HG03060 (cell line): ENCODE measurements around the gene PHLDA3.
"Not testable (repeated sequence)": the region's sequence is repeated elsewhere in the genome, so short reads cannot be mapped to it uniquely, and the experiment has no call there.

ENCODE experiments used
- ATAC-seq: cut with Tn5 transposase; IDR thresholded peaks from one replicate; pipeline ENCODE4 v1.9.1; 2021; ENCODE audit warnings: low read depth, moderate number of reproducible peaks; ENCODE audit not compliant: unreplicated experiment

Gene PHLDA3

DNA sequence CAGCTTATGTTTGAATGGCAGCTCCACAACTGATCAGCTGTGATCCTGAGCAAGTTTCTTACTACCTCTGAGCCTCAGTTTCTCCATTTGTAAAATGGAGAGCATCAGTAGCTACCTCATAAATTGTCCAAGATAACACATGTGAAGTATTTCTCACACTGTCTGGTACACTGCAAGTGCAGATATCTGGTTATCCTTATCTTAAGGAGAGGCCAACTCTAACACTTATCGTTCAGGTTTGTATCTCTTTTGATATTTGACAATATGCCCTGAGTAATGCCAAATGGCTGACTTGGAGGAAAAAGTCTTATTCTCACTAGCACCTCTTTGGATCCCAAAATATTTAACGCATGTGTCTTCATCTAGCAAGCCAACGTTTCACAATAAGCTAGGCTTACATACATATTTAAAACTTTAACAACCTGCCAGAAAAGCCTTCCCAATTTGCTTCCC is 35.2 kb upstream of the PHLDA3 start:
- ATAC-seq, result no peak

DNA sequence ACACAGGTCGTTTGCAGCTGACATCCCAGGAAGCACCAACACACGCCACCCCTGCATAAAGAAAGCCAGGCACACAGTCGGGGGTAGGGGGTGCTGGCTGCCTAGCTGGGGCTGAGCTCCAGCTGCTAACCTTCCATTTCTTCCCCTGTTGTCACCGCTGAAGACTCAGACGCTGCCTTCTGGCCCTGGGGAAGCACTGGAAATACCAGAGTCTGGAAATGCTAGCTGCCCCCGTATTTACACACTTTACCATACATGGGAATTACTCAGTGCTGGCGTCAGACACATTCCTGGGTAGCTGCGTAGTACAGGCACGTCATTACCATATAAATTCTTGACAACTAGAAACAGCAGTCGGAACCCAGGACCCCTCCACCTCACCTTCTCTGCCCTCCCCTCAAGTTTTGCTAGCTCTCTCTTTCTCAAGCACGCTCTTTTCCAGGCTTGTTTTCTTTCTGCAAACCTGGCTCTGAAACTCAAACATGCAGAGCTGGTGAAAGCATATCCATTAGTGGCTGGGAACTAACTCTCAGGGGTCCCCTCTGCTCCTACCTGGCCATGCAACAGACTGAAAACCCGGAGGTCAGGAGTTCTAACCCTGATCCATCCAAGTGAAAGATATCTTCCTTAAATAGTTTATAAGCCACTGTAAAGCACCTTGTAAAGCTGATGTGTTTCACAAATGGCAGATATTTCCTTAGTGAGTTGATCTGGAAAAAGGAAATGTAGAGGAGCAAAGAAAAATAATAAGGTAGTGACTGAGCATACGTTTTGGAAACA is 34.6 kb upstream of the PHLDA3 start:
- no peak for ATAC-seq

DNA sequence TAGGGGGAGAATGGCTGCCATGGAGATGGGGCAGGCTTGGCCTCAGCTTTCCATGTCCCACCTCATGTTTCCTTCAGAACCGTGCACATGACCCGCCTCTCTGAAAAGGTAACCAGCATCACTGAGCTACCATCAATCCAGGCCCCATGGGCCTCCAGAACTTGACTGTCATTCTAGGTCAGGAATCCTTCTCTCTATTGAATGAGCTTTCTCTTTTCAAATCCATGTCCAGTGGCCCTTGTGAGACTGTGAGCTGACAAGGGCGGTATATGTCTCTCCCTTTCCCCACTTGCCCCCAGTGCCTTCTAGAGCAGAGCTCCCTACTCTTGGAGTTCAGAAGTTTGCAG is 33.5 kb upstream of the PHLDA3 start:
- ATAC-seq, result no peak

- ATAC-seq, result no peak
Observed at GRCh38 chr1:201501812-201502510, 33.0 kb upstream of the PHLDA3 start.

DNA sequence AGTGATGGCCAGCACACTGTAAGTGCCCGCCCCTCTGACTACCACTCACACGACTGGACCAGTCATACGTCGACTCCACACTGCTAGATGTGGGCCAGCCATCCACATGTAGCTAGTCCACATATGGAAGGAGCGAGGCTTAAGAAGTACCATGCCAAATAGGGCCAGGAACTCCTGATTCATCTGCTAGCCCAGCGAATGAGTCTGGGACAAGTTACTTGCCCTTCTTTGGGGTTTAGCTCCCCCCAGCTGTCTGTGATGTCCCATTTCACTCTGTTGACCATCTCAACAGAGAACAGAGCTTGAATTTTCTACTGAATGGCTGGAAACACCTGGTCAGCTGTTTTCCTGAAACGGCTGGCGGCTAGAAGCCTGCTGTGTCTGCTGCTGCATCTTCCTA is 32.2 kb upstream of the PHLDA3 start:
- ATAC-seq, result no peak

- ATAC-seq, result no peak
Observed at GRCh38 chr1:201500670-201501120, 31.7 kb upstream of the PHLDA3 start.

DNA sequence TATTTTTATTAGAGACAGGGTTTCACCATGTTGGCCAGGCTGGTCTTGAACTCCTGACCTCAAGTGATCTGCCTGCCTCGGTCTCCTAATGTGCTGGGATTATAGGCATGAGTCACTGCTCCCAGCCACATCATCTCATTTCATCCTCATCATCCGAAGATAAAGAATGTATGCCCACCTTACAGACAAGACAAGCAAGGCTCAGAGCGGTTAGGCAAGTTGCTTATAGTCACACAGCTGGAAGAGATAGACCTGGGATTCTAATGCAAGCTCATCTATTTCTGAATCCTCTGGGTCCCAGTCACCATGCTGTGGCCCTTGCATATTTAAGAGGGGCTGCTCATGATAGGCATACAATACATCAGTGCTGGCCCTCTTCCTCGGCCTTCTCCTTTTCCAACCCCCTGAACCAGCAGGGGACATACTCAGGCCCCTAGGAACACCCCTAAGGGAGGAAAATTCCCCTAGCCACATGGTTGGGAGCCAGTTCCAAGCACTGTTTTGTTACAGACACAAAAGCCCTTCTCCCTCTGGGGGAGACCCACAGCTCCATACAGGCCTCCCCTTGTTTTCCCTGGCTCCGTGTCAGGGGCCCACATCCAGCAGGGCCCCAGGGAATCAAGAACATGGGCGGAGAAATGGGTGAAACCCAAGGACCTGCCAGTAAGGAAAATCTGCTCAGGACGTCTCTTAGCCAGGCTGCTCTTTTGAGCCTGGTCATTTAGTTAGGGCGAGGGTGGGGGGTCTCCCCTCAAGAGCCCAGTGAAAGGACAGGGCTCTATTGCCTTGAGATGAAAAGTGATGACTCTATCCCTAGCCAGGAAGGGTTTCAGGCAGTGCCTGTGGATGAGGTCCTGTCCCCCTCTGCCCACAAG is 31.0 kb upstream of the PHLDA3 start:
- no peak for ATAC-seq

GRCh38 chr1:201499191-201499590 is 30.2 kb upstream of the PHLDA3 start:
- no peak for ATAC-seq

- ATAC-seq, result no peak
Observed at GRCh38 chr1:201498621-201499020, 29.6 kb upstream of the PHLDA3 start.

GRCh38 chr1:201497935-201498509 is 29.0 kb upstream of the PHLDA3 start:
- no peak for ATAC-seq

- no peak for ATAC-seq
Observed at GRCh38 chr1:201496296-201496690, 27.3 kb upstream of the PHLDA3 start.

GRCh38 chr1:201495551-201496295 is 26.7 kb upstream of the PHLDA3 start:
- no peak for ATAC-seq

GRCh38 chr1:201493757-201494617 is 25.0 kb upstream of the PHLDA3 start:
- ATAC-seq, result no peak

- ATAC-seq, result not testable (repeated sequence)
Observed at GRCh38 chr1:201493026-201493656, 24.2 kb upstream of the PHLDA3 start.

GRCh38 chr1:201491896-201492511 is 23.0 kb upstream of the PHLDA3 start:
- ATAC-seq, result no peak

- ATAC-seq, result no peak
Observed at GRCh38 chr1:201490708-201491131, 21.7 kb upstream of the PHLDA3 start.

DNA sequence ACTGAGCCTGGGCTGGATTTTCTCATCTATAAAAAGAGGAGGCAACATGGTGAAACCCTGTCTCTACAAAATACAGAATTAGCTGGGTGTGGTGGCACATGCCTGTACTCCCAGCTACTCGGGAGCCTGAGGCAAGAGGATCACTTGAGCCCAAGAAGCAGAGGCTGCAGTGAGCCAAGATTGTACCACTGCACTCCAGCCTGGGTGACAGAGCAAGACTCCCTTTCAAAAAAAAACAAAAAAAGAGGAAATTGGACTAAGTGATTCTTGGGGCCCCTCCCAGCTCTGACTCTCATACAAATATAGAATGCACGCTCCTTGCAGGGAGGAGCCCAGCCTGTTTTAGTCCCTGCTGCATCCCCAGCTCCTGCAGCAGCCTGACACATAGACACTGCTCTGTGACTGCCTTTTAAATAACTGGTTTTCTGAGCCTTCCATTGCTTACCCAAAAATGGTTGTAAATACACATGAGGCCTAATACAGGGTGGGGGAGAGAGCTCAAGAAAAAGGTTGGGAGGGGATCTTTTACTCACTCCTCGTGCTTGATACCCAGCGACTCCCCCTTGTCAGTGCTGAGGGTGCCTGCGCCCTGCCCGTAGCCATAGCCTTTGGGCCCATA is 20.8 kb upstream of the PHLDA3 start:
- ATAC-seq, result no peak
